Mucosa of rectum (tissue), 2 donors: Measurements from ENCODE around the gene SPDYE4.

ENCODE experiments used
- H3K27ac ChIP-seq, 2 donors: one replicate each; pipeline ENCODE4 v1.7.0; 2013; ENCODE audit warnings: inconsistent platforms in 2 of 2, low read depth in 2 of 2, low read length in 2 of 2
- H3K27me3 ChIP-seq, 2 donors: one replicate each; pipeline ENCODE4 v1.7.0; 2013; ENCODE audit warnings: low read length in 2 of 2; ENCODE audit not compliant: control insufficient read depth in 2 of 2, insufficient read depth in 2 of 2
- H3K36me3 ChIP-seq, 2 donors: one replicate each; pipeline ENCODE4 v1.7.0; 2013; ENCODE audit warnings: low read length in 2 of 2; ENCODE audit not compliant: control insufficient read depth in 2 of 2, insufficient read depth in 2 of 2
- H3K4me1 ChIP-seq, 2 donors: one replicate each; pipeline ENCODE4 v1.7.0; 2013; ENCODE audit warnings: low read length in 2 of 2, mild to moderate bottlenecking in 1 of 2; ENCODE audit not compliant: control insufficient read depth in 2 of 2, insufficient read depth in 2 of 2
- H3K4me3 ChIP-seq, 2 donors: one replicate each; pipeline ENCODE4 v1.7.0; 2013; ENCODE audit warnings: low read length in 2 of 2
- H3K9ac ChIP-seq, 2 donors: one replicate each; pipeline ENCODE4 v1.7.0; 2013; ENCODE audit warnings: low read length in 2 of 2, low read depth in 1 of 2, mild to moderate bottlenecking in 1 of 2
- H3K9me3 ChIP-seq, 2 donors: one replicate each; pipeline ENCODE4 v1.7.0; 2013; ENCODE audit warnings: low read length in 2 of 2; ENCODE audit not compliant: control insufficient read depth in 2 of 2
- donor health status: healthy.
- donor health status: Normal muscosa, but diverticular disease.

The SPDYE4 gene

DNA sequence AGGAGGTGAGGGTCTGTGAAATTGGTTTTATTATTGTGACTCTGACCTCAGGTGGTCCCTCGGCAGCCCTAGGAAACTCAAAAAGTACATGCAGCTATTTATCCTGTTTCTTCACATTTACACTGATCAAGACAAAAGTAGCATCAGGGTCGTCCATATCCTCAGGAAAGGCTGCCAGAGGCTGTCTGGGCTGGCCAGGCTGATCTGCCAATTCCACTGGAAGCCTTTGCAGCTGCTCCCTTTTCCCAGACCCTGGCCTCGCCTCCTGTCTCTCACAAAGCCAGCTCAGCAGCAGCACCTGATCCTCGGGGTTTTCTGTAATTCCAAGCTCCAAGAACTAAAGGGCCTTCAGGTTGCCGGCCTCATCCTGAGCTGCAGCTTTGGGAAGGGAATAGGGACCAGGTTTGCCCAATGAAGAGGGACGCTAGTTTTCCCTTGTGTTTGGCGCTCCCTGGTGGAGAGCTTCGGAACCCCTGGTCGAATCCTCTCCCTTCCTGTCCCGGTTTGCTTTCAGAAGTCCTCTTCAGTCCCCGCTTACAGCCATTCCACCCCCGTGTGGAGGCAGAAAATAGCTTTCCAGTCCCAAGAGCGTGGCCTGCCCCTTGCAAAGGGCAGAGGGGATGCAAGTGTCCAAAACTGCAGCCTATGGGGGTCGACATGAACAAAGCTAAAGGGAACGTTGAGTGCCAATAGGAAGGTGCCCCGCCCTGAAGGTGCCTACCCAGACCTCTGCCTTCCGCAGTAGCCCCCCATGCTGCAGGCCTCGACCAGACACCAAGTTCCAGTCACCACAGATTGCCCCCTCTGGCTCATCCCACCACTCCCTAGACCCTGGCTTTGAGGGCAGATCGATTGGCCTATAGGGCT lies 27.4 kb upstream of the SPDYE4 start:
- no peaks in the 10 kb centered on the region for H3K9me3 ChIP-seq
- H3K9ac ChIP-seq = no peak overlapping the region
- no peak overlapping the region for H3K4me3 ChIP-seq
- no peaks in the 10 kb centered on the region for H3K36me3 ChIP-seq
- no peak overlapping the region for H3K27ac ChIP-seq
- no peaks in the 10 kb centered on the region for H3K27me3 ChIP-seq
- peaks cover 5 to 11% of the 10 kb centered on the region in 2 donors for H3K4me1 ChIP-seq

DNA sequence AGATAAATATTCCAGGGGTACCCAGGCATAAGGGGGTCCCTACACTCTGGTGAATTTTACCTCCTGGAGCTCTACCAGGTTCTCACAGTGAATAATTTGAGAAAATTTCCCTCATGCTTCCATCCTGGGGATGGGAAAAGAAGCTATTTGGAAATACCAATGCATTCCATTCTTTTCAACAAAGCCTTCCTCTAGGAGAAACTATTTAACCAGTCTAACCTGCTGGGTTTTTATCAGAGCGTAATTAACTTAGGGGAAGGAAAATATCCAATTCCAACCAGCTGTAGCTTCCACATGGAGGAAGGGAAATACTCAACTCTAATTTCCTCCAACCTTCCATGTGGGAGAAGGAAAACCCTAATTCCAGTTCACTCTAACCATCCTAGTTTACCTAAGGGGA lies 23.8 kb upstream of the SPDYE4 start:
- Histone ChIP-seq H3K9ac (no peak overlapping the region), H3K27me3 (no peaks in the 10 kb centered on the region), H3K4me3 (no peak overlapping the region), H3K4me1 (no peaks in the 10 kb centered on the region), H3K36me3 (no peaks in the 10 kb centered on the region), H3K27ac (no peak overlapping the region), H3K9me3 (no peaks in the 10 kb centered on the region)

DNA sequence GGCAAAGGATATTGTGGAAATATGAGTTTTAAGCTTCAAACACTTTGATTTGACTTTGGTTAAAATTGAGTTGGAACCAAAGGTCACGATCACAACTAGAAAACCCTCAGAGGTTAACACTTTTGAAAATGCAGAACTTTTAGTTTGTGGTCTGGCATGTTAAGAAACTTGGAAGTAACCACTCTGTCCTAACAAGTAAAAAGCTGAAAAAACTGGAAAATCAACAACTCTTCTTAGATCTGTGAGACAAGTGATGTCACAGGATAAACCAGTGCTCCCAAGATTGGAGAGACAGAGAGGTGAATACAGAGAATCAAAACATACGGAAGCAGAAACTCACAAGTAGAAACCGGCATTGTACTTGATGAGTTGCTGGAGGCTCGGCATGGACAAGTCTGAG lies 23.4 kb upstream of the SPDYE4 start:
- H3K4me3 ChIP-seq = no peak overlapping the region
- no peaks in the 10 kb centered on the region for H3K36me3 ChIP-seq
- no peaks in the 10 kb centered on the region for H3K4me1 ChIP-seq
- no peak overlapping the region for H3K27ac ChIP-seq
- no peaks in the 10 kb centered on the region for H3K9me3 ChIP-seq
- H3K9ac ChIP-seq = no peak overlapping the region
- no peaks in the 10 kb centered on the region for H3K27me3 ChIP-seq

DNA sequence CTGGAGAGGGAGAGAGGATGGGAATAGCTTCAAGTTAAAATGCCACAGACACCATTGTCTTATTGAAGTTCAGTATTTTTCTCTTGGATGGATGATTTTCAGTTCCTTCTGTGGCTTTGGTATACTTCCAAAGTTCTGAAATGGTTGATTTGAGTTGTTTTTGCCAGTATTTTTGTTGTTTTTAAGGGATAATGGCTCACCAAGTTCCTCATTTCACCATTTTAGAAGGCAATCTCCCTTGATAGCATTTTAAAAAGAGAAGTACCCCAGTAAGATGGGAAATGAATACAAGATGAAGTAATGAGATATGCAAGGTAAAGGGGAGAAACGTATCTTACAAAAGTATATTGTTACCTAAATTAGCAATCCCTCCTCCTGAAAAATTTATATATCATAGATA lies 18.5 kb upstream of the SPDYE4 start:
- Histone ChIP-seq H3K4me3 (no peak overlapping the region), H3K4me1 (no peaks in the 10 kb centered on the region), H3K9ac (no peak overlapping the region), H3K9me3 (no peaks in the 10 kb centered on the region), H3K36me3 (no peaks in the 10 kb centered on the region), H3K27me3 (no peaks in the 10 kb centered on the region), H3K27ac (no peak overlapping the region)

DNA sequence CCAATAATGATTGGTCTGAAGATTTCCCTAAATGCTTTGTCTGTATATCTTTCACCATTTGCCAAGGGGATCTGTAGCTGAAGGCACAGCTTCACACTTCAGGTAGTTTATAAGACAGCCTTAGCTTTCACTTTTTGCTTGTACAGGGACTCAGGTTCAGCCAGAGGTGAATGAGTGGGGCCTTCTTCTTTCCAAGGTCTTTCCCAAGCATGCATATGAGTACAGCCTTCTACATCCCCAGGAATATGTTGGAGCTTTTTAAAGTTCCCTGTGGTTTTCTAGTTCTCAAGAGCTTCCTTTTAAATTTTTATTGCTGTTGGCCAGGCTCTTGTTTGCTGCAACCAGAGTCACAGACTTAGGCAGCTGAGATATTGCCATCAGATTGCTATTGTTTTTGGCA lies 17.9 kb upstream of the SPDYE4 start:
- H3K9me3 ChIP-seq = no peaks in the 10 kb centered on the region
- H3K9ac ChIP-seq = no peak overlapping the region
- H3K36me3 ChIP-seq = no peaks in the 10 kb centered on the region
- no peak overlapping the region for H3K27ac ChIP-seq
- no peaks in the 10 kb centered on the region for H3K27me3 ChIP-seq
- H3K4me3 ChIP-seq = no peak overlapping the region
- H3K4me1 ChIP-seq = no peaks in the 10 kb centered on the region

DNA sequence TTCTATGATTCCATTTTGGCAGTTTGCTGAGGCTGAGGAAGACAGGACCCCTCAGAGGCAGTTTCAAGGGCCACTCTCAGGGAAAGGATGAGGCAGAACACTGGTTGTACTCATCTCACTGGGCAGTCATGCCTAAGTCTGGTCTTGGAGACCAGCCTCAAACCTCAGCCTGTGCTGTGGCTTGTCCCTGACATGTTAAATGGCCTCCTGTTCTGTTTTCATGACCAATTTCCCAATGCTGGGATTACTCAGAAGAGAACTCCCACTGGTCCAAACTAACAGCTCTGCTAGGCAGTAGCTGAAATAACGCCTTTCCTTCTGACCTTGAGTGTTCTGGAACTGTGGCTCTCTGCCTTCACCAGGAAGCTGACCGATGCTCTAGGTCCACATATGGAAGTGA lies 8.4 kb upstream of the SPDYE4 start:
- Histone ChIP-seq H3K9me3 (no peaks in the 10 kb centered on the region), H3K4me1 (no peaks in the 10 kb centered on the region), H3K27me3 (no peaks in the 10 kb centered on the region), H3K4me3 (no peak overlapping the region), H3K9ac (no peak overlapping the region), H3K27ac (no peak overlapping the region), H3K36me3 (no peaks in the 10 kb centered on the region)

DNA sequence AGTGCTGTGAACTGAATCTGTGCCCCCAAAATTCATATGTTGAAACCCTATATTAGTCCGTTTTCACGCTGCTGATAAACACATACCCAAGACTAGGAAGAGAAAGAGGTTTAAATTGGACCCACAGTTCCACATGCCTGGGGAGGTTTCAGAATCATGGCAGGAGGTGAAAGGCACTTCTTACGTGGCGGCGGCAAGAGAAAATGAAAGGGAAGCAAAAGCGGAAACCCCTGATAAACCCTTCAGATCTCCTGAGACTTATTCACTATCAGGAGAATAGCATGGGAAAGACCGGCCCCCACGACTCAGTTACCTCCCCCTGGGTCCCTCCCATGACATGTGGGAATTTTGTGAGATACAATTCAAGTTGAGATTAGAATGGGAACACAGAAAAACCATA lies 3.7 kb upstream of the SPDYE4 start:
- H3K36me3 ChIP-seq = no peaks in the 10 kb centered on the region
- H3K9me3 ChIP-seq = no peaks in the 10 kb centered on the region
- H3K27me3 ChIP-seq = no peaks in the 10 kb centered on the region
- H3K9ac ChIP-seq = no peak overlapping the region
- no peak overlapping the region for H3K4me3 ChIP-seq
- H3K4me1 ChIP-seq = no peaks in the 10 kb centered on the region
- H3K27ac ChIP-seq = no peak overlapping the region

DNA sequence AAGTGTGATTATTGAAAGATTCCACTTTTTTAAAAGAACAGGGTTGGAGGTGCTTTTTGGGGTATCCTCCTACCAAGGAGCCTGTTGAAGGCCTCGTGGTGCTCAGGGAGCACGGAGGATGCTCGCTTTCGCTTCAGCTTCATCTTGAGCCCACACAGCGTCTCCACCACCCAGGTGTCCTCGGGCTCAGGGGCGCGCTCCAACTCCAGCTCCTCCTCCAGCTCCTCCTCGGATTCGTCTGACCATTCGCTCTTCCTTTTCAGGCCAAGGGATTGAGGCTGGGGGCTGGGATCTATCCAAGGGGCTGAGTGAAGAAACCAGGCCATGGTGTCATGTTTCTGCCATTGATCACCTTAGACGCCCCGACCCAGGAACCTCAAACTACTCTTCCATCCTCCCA lies 1.2 kb downstream of the SPDYE4 start:
- Histone ChIP-seq H3K36me3 (no peaks in the 10 kb centered on the region), H3K27ac (no peak overlapping the region), H3K27me3 (no peaks in the 10 kb centered on the region), H3K9ac (no peak overlapping the region), H3K9me3 (no peaks in the 10 kb centered on the region), H3K4me1 (no peaks in the 10 kb centered on the region), H3K4me3 (no peak overlapping the region)

DNA sequence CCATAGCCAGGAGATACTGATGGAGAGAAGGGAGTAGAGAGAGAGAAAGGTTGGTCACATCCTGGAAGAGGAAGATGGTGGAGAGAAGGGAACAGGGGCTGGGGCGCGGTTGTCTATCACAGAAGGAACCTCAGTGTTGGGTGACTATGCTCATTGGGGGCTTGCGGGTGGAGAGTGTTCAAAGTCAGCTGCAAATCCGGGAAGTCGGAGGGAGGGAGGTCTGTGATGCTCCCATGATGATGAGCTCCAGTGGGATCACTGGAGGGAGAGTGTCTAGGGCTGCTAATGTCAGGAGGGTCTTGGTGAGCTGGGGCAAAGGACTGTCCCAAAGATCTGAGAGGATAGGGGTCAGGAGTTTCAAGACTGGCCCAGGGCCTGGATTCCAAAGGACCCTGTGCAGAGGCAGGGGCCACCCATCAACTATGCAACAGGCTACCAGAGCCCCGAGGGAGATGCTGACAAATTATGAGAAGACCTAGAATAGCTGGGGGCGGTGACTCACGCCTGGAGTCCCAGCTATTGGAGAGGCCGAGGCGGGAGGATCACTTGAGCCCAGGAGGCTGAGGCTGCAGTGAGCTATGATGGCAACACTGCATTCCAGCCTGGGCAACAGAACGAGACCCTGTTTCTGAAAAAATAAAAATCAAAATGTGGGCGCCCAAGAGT lies 2.6 kb downstream of the SPDYE4 start:
- no peak overlapping the region for H3K27ac ChIP-seq
- no peak overlapping the region for H3K9ac ChIP-seq
- no peaks in the 10 kb centered on the region for H3K9me3 ChIP-seq
- H3K4me3 ChIP-seq = no peak overlapping the region
- H3K36me3 ChIP-seq = no peaks in the 10 kb centered on the region
- no peaks in the 10 kb centered on the region for H3K27me3 ChIP-seq
- H3K4me1 ChIP-seq = no peaks in the 10 kb centered on the region

DNA sequence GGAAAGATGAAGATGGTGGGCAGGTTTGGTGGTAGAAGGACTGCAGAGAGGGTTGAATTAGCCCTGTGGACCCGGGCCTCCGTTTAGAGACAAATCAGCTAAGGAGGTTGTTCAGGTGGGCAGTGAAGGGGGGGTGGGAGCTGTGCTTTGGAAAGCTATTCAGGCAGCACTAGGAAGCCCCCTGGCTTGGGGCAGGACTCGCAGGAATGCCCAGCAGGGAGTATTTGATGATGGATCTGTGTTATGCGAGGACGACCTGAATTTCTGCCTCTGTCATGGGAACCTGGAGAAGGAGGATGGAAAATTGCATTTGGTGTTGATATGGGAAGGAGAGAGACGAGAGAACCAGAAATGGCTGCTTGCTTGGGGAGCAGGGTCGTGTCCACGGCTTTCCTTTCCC lies 3.5 kb downstream of the SPDYE4 start:
- no peak overlapping the region for H3K9ac ChIP-seq
- no peaks in the 10 kb centered on the region for H3K27me3 ChIP-seq
- no peaks in the 10 kb centered on the region for H3K9me3 ChIP-seq
- no peaks in the 10 kb centered on the region for H3K4me1 ChIP-seq
- no peak overlapping the region for H3K27ac ChIP-seq
- H3K4me3 ChIP-seq = no peak overlapping the region
- no peaks in the 10 kb centered on the region for H3K36me3 ChIP-seq
